Daoy (cell line): Measurements from ENCODE around the gene ATN1. TPM values are rescaled to one million over a fixed set of nuclear protein-coding genes. Genes with fewer than 3 reads are reported as not detected.
"Not testable (repeated sequence)": the region's sequence is repeated elsewhere in the genome, so short reads cannot be mapped to it uniquely, and the experiment has no call there.

Experiments
- DNase-seq: peaks from one replicate; pipeline ENCODE4 v3.0.0-alpha.2; 2015; ENCODE audit warnings: low read depth
- total RNA-seq: library from RNA; depleted of rRNA; stranded (reverse); fragments of >200 nt; shearing (Covaris generic); gene quantifications from 2 replicates; pipeline ENCODE4 v1.2.3, GENCODE V29; 2014

ATN1 gene
- total RNA-seq, 1 experiment from 2014 or later = 5.4 TPM

- peak; percentile 63 for DNase-seq
Measured at GRCh38 chr12:6903722-6904121, 24.0 kb upstream of the ATN1 start.

- peak; percentile 96 for DNase-seq
Measured at GRCh38 chr12:6904280-6905276, 23.2 kb upstream of the ATN1 start, which contains the start of gene LRRC23. Gene LRRC23, plus strand, starts transcription at chr12:6904822. Its CDS starts 812 bp downstream, at chr12:6905634.

GRCh38 chr12:6905414-6906040 is 22.2 kb upstream of the ATN1 start:
- no peak for DNase-seq

- not testable (repeated sequence) for DNase-seq
Measured at GRCh38 chr12:6908141-6908540, 19.6 kb upstream of the ATN1 start.

GRCh38 chr12:6909421-6910145 is 18.2 kb upstream of the ATN1 start:
- DNase-seq = no peak

- DNase-seq = no peak
Measured at GRCh38 chr12:6912164-6912935, 15.4 kb upstream of the ATN1 start.

GRCh38 chr12:6914246-6914946 is 13.4 kb upstream of the ATN1 start, which contains the start of gene ENO2:
Gene ENO2, plus strand, starts transcription at chr12:6914580. Its CDS starts 1,253 bp downstream, at chr12:6915833.
- peak; percentile 81 for DNase-seq

- DNase-seq = no peak
Measured at GRCh38 chr12:6914947-6915788, 12.6 kb upstream of the ATN1 start.

GRCh38 chr12:6915789-6916285 is 11.9 kb upstream of the ATN1 start:
- no peak for DNase-seq

GRCh38 chr12:6916426-6917200 is 11.1 kb upstream of the ATN1 start:
- no peak for DNase-seq

- peak; percentile 58 for DNase-seq
Measured at GRCh38 chr12:6917491-6918231, 10.1 kb upstream of the ATN1 start.

GRCh38 chr12:6919588-6919987 is 8.2 kb upstream of the ATN1 start:
- DNase-seq = no peak

- no peak for DNase-seq
Measured at GRCh38 chr12:6921539-6921938, 6.2 kb upstream of the ATN1 start.

GRCh38 chr12:6921996-6922946 is 5.5 kb upstream of the ATN1 start:
- no peak for DNase-seq

GRCh38 chr12:6923003-6923732 is 4.6 kb upstream of the ATN1 start:
- no peak for DNase-seq

- DNase-seq = no peak
Measured at GRCh38 chr12:6923851-6924250, 3.9 kb upstream of the ATN1 start.
